GM18520 (cell line): ENCODE results near the gene SIX2.

ENCODE experiments used
- ATAC-seq: cut with Tn5 transposase; IDR thresholded peaks from one replicate; pipeline ENCODE4 v1.9.1; 2021; ENCODE audit not compliant: unreplicated experiment

Gene SIX2

GRCh38 chr2:44970846-44971450 lies 38.3 kb downstream of the SIX2 start:
- no peak for ATAC-seq

GRCh38 chr2:44969936-44970335 lies 39.3 kb downstream of the SIX2 start:
- no peak for ATAC-seq

GRCh38 chr2:44967727-44968432 lies 41.4 kb downstream of the SIX2 start:
- no peak for ATAC-seq

GRCh38 chr2:44967056-44967455 lies 42.2 kb downstream of the SIX2 start:
- no peak for ATAC-seq

GRCh38 chr2:44965684-44966083 lies 43.6 kb downstream of the SIX2 start:
- ATAC-seq = no peak

- no peak for ATAC-seq
Measured at GRCh38 chr2:44964752-44965236, 44.5 kb downstream of the SIX2 start.

GRCh38 chr2:44962176-44962695 lies 47.0 kb downstream of the SIX2 start:
- no peak for ATAC-seq

GRCh38 chr2:44960871-44961270 lies 48.4 kb downstream of the SIX2 start:
- ATAC-seq = no peak

- ATAC-seq = no peak
Measured at GRCh38 chr2:44959855-44960254, 49.4 kb downstream of the SIX2 start.

GRCh38 chr2:44957656-44958327 lies 51.5 kb downstream of the SIX2 start:
- no peak for ATAC-seq

- no peak for ATAC-seq
Measured at GRCh38 chr2:44956843-44957242, 52.4 kb downstream of the SIX2 start.

- ATAC-seq = peak; percentile 48
Measured at GRCh38 chr2:44955593-44956392, 53.5 kb downstream of the SIX2 start.
